Erythroblast (primary cell): ENCODE measurements around the gene REEP3.

ENCODE experiments used
- DNase-seq, 2 experiments: peaks; one replicate each; lab custom pipeline; 2025; lab: John Stamatoyannopoulos, UW
- GATA1 ChIP-seq: IDR thresholded peaks from 2 replicates; pipeline ENCODE4 v1.6.1; 2011; ENCODE audit warnings: low read depth, mild to moderate bottlenecking, control low read depth, low read length, moderate library complexity
- POLR2A ChIP-seq: IDR thresholded peaks from 2 replicates; pipeline ENCODE4 v1.6.1; 2011; ENCODE audit warnings: mild to moderate bottlenecking, low read length

Gene REEP3

GRCh38 chr10:63574011-63574410 is 52.8 kb downstream of the REEP3 start:
- DNase-seq, result no peak
- TF ChIP-seq POLR2A (no peak), GATA1 (no peak)

GRCh38 chr10:63576501-63576900 is 55.3 kb downstream of the REEP3 start:
- TF ChIP-seq GATA1 (no peak), POLR2A (no peak)
- no peak for DNase-seq

DNA sequence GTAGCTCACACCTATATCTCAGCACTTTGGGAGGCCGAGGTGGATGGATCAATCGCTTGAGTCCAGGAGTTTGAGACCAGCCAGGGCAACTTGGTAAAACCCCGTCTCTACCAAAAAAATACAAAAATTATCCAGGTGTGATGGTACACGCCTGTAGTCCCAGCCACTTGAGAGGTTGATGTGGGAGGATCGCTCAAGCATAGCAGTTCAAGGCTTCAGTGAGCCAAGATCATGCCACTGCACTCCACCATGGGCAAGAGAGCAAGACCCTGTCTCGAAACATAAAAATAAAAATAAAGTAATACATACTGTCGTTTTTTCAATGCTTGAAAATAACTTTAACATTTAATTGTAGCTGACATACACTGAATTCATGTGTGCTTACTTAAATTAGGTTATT is 57.3 kb downstream of the REEP3 start:
- no peak for DNase-seq

GRCh38 chr10:63579371-63580014 is 58.3 kb downstream of the REEP3 start:
- DNase-seq, result no peak
- TF ChIP-seq POLR2A (no peak), GATA1 (no peak)

More for the DNA sequence above, 57.3 kb downstream of the REEP3 start:
- no peak for TF ChIP-seq GATA1
- no peak for TF ChIP-seq POLR2A

DNA sequence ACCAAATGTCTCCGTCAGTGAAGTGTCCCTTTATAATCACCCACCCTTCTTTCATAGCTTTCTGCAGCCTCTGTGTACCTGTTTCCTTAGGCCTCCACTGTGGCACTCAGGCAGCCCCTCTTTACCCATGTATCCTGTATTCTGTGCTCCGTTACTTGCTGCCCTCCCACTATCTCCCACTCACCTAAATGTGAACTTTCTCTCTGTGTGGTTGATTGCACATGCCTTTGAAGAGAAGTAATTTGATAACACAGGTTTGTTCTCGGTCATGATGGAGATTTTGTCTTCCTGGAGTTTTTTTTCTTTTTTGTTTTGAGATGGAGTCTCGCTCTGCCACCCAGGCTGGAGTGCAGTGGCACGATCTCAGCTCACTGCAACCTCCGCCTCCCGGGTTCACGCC is 61.5 kb downstream of the REEP3 start:
- DNase-seq, result no peak
- TF ChIP-seq GATA1, result no peak
- TF ChIP-seq POLR2A, result no peak

- TF ChIP-seq GATA1, result no peak
- TF ChIP-seq POLR2A, result no peak
- no peak for DNase-seq
These were observed 62.2 kb downstream of the REEP3 start for GRCh38 chr10:63583397-63583796.

DNA sequence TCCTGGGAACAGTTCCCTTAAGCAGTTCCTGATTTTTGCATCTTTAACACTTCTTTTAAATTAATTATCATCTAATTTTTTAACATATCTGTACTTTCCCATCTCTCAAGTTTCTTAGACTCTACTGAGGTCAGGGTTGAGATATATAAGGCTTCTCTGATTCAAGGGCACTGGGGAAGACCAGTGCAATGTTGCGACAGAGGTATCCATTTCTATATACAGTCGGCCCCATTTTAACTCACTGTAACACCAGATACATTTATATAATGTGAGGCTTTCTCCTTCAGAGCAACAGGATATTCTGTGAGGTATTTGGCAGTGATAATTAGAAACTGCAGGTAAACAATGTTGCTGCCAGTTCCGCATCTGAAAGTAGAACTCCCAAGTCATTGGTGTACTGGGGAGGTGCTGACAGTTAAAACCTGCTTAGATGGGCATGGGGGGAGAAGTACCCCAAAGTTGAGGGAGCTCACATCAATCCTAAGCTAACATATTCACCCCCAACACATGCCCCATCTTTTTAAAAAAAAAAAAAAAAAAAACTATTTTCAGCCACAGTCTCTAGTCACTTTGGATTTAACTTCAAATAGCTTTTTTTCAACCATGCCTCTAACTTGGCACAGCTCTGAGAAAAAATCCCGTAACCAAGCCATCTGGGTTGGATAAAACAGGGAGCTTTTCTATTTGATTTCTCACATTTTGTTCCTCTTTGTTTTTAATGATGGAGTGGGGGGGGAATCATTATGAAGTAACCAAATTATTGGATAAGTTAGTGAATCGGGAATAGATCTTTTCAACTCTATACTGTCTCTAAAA is 62.9 kb downstream of the REEP3 start:
- DNase-seq, result no peak
- no peak for TF ChIP-seq POLR2A
- no peak for TF ChIP-seq GATA1

- no peak for DNase-seq
- TF ChIP-seq POLR2A (no peak), GATA1 (no peak)
These were observed 63.5 kb downstream of the REEP3 start for GRCh38 chr10:63584725-63585035.

DNA sequence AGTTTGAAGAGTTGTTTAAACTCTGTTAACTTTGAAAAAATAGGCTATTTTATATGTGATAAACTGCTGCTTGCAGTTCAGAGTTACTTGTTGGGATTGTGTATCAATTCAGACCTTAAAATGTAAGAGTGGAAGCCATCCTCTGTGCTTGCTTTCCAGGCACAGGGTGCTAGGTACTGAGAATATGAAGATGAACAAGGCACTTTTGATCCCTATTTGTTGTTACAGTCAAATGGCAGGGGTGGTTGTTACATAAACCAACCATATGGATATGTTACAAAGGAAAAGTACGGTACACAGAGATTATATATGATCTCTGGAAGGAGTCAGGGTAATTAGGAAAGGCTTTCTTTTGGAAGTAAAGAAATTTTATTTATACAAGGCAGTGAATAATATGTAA is 63.8 kb downstream of the REEP3 start:
- TF ChIP-seq GATA1 (no peak), POLR2A (no peak)
- no peak for DNase-seq

GRCh38 chr10:63586043-63586442 is 64.8 kb downstream of the REEP3 start:
- no peak for DNase-seq
- no peak for TF ChIP-seq POLR2A
- no peak for TF ChIP-seq GATA1

DNA sequence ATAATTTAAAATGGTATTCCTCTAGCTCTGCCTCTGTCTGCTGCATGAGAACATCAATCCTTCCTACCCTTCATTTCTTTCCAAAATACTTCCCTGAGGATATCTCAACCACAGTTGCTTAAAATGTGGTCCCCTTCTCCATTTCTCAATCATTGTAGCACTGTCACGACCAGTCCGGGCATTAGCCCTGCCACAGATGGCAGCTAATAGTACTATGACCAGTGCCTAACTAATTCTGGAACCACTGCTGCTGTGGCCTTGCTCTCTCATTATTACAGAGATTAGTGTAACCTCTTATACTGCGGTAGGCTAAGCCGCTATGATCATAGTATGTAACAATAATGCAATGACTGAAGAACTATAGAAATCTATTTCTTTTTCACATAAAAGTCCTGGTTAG is 66.0 kb downstream of the REEP3 start:
- DNase-seq, result no peak
- TF ChIP-seq POLR2A (no peak), GATA1 (no peak)

- TF ChIP-seq GATA1, result no peak
- no peak for TF ChIP-seq POLR2A
- DNase-seq, result peak in 1 of 2 experiments; percentile 6
These were observed 67.4 kb downstream of the REEP3 start for GRCh38 chr10:63588436-63589167.

DNA sequence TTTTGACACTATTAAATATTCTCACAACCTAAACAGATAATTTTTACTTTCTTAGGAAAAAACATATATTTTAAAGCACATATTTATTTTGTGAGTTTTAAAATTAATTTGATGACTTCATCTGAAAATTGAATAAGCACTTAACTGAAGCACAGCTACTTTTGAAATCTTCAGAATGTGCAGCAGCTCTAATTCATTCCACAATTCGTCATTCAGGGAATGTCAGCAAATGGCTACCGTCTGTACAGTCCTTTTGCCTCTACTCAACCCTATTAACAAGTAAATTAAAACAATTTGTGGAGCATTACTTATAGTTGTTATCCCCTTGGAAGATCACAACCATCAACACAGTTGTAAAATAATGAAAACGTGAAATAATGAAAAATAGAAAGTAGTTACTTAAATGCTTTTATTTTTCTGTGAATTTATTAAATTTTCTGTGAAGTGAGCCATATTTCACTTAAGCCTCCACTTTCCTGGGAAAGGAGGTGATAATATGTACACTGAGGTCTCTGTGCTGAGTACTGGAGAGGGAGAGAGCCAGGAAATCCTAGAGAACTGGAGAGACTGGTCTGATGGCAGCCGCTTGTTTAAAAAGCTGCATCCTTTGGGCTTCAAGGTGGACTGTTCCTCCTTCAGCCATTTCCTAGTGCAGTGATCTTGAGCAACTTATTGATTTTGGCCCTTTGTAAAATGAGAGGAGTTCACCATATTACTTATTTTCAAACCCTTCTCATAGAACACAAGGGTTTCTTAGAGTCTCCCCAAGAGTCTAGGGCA is 70.6 kb downstream of the REEP3 start:
- DNase-seq, result no peak
- TF ChIP-seq GATA1 (no peak), POLR2A (no peak)
